Heart left ventricle (tissue), 13 donors: ENCODE measurements around the gene IL1RAPL1.

Experiments
- POLR2A ChIP-seq, 2 donors: fragments of 450-650 bp; IDR thresholded peaks; one replicate each; pipeline ENCODE4 v1.6.1; 2017; ENCODE audit warnings: antibody characterized with exemption in 2 of 2, mild to moderate bottlenecking in 2 of 2, moderate library complexity in 2 of 2
- TF ChIP-seq, protein P1 (sequence below), 12 donors: fragments of 200-600 bp; sonication (generic) in 4 of 12; IDR thresholded peaks; one replicate each; pipeline versions ENCODE4 v1.5.0 to v1.8.0; 2018 to 2022; ENCODE audit warnings: antibody characterized with exemption in 12 of 12, mild to moderate bottlenecking in 5 of 12
- donor health status: ischemic (EF 13 %, LVEDD 7.1; RV severe dilation, severe dysfunction).
- donor health status: DM: no; HTN: yes; CAD: no.
- donor health status: DM: no; HTN: no; CAD: no.
- donor health status: ischemic (EF 25% LVEDD 6.9; RV normal size, moderate dysfunction).
- donor health status: ischemic (EF 25% LVEDD 5.7; RV mildly dilated, moderate dysfunction).
- donor health status: ischemic (EF 35%, LVEDD 5.7; RV mildly dilated, moderate dysfunction).
- donor health status: nonischemic (EF 11% LVEDD 7.7; RV severe dilation, severe dysfunction).
- donor health status: DM: yes; HTN: yes; CAD: no.
- donor health status: PGD.
- donor health status: ischemic (EF 29% LVEDD 5.4; RV normal size, mild dysfunction).
- donor health status: nonischemic (EF 23%, LVEDD 6.1; RV moderate dilation, normal function).

- TF ChIP-seq, protein P1, sequence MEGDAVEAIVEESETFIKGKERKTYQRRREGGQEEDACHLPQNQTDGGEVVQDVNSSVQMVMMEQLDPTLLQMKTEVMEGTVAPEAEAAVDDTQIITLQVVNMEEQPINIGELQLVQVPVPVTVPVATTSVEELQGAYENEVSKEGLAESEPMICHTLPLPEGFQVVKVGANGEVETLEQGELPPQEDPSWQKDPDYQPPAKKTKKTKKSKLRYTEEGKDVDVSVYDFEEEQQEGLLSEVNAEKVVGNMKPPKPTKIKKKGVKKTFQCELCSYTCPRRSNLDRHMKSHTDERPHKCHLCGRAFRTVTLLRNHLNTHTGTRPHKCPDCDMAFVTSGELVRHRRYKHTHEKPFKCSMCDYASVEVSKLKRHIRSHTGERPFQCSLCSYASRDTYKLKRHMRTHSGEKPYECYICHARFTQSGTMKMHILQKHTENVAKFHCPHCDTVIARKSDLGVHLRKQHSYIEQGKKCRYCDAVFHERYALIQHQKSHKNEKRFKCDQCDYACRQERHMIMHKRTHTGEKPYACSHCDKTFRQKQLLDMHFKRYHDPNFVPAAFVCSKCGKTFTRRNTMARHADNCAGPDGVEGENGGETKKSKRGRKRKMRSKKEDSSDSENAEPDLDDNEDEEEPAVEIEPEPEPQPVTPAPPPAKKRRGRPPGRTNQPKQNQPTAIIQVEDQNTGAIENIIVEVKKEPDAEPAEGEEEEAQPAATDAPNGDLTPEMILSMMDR (IDR thresholded peaks at IDR 0.05) = no peak
- no peak for TF ChIP-seq POLR2A (IDR thresholded peaks at IDR 0.05)
These were observed 1049.1 kb downstream of the IL1RAPL1 start for GRCh38 chrX:29636331-29636730.
